ENCODE results near the gene COPZ1.

The COPZ1 gene

GRCh38 chr12:54371328-54372112, 46.6 kb downstream of the COPZ1 start:
- Histone ChIP-seq H3K27me3 (ENCODE audit: low read depth, low read length) (no peaks in the 10 kb centered on the region), H3K9me3 (ENCODE audit: insufficient read depth, low read length) (no peaks in the 10 kb centered on the region), H3K36me3 (replicated peaks; ENCODE audit: low read depth, low read length) (no peaks in the 10 kb centered on the region), H3K79me2 (ENCODE audit: low read length) (no peaks in the 10 kb centered on the region), H2AFZ (ENCODE audit: low read depth, low read length) (no peak overlapping the region), H3K4me2 (ENCODE audit: low read length) (no peak overlapping the region), H3K4me3 (ENCODE audit: low read length) (no peak overlapping the region), H3K9ac (ENCODE audit: low read length) (no peak overlapping the region), H3K4me1 (ENCODE audit: low read length) (peaks cover 13% of the 10 kb centered on the region), H4K20me1 (ENCODE audit: insufficient read depth, low read length) (no peaks in the 10 kb centered on the region), H3K27ac (ENCODE audit: low read length) (no peak overlapping the region)
- TF ChIP-seq CTCF (IDR thresholded peaks at IDR 0.05; ENCODE audit: low read depth, low read length): no peak
- TF ChIP-seq EZH2phosphoT487 (IDR thresholded peaks at IDR 0.05; ENCODE audit: low read depth): no peak

- Histone ChIP-seq H3K36me3 (replicated peaks; ENCODE audit: low read depth, low read length) (no peaks in the 10 kb centered on the region), H3K4me3 (ENCODE audit: low read length) (no peak overlapping the region), H2AFZ (ENCODE audit: low read depth, low read length) (no peak overlapping the region), H3K4me2 (ENCODE audit: low read length) (no peak overlapping the region), H3K9me3 (ENCODE audit: insufficient read depth, low read length) (no peaks in the 10 kb centered on the region), H3K79me2 (ENCODE audit: low read length) (no peaks in the 10 kb centered on the region), H3K27me3 (ENCODE audit: low read depth, low read length) (no peaks in the 10 kb centered on the region), H3K4me1 (ENCODE audit: low read length) (peaks cover 13% of the 10 kb centered on the region), H3K27ac (ENCODE audit: low read length) (no peak overlapping the region), H3K9ac (ENCODE audit: low read length) (no peak overlapping the region), H4K20me1 (ENCODE audit: insufficient read depth, low read length) (no peaks in the 10 kb centered on the region)
- TF ChIP-seq EZH2phosphoT487 (IDR thresholded peaks at IDR 0.05; ENCODE audit: low read depth): no peak
- no peak for TF ChIP-seq CTCF (IDR thresholded peaks at IDR 0.05; ENCODE audit: low read depth, low read length)
Measured at GRCh38 chr12:54372113-54372806, 47.3 kb downstream of the COPZ1 start.

DNA sequence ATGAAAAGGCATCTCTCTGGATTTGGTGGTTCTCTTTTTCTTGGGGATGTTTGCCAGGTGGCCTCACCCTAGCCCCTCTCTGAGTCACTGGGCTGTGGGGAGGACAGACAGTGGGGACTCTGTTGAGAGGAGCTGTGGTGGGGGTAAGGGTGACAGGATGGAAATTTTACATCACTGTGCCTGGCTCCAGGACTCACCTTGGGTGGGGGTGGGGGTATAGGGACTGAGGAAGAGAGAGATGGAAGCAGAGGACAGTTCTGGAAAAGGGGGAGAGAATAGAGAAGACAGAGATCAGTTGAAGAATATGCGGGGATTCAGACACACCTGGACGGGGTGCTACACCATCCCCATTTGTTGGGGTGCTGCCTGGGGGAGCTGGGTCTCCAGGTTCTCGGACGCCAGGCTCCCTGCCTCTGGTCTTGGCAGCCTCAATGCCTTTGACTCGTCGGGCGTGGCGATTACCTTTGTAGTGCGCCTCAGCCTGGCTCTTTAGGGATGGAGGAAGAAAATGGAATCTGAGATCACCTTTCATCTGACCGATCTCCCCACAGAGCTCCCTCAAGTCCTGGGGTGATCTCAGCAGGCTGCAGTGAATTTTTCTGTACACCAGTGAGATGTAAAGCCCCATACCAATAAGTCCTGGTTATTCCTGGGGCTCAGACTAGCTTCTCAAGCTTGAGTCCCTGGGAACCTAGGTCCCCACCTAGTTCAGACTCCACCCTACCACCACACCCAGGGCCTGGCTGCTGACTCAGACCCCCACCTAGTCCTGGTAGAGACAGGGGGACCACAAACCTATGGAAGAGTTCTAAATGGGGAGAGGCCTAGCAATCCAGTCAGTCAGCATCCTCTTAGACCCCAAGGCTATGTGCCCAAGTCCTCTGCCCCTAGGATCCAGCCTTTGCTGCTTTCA, 49.0 kb downstream of the COPZ1 start:
- no peaks in the 10 kb centered on the region for H3K27me3 ChIP-seq (ENCODE audit: low read depth, low read length)
- TF ChIP-seq CTCF (IDR thresholded peaks at IDR 0.05; ENCODE audit: low read depth, low read length) (no peak), EZH2phosphoT487 (IDR thresholded peaks at IDR 0.05; ENCODE audit: low read depth) (no peak)
- no peak overlapping the region for H2AFZ ChIP-seq (ENCODE audit: low read depth, low read length)
- no peak overlapping the region for H3K9ac ChIP-seq (ENCODE audit: low read length)
- H3K9me3 ChIP-seq (ENCODE audit: insufficient read depth, low read length): no peaks in the 10 kb centered on the region
- H3K4me3 ChIP-seq (ENCODE audit: low read length): no peak overlapping the region
- H3K79me2 ChIP-seq (ENCODE audit: low read length): no peaks in the 10 kb centered on the region
- H4K20me1 ChIP-seq (ENCODE audit: insufficient read depth, low read length): 0 out of 2 replicates have a peak, but pooled peaks cover 3% of the 10 kb centered on the region
- no peak overlapping the region for H3K27ac ChIP-seq (ENCODE audit: low read length)
- H3K4me2 ChIP-seq (ENCODE audit: low read length): no peak overlapping the region
- peaks cover 9% of the 10 kb centered on the region for H3K4me1 ChIP-seq (ENCODE audit: low read length)
- no peaks in the 10 kb centered on the region for H3K36me3 ChIP-seq (replicated peaks; ENCODE audit: low read depth, low read length)

Measured in OCI-LY3 (cell line).